Measurements from ENCODE around the gene PRDM11.

Gene PRDM11

GRCh38 chr11:45146072-45147016 is at the start of gene PRDM11:
PRDM11 (plus strand) TSS chr11:45146639; CDS start chr11:45181767, 35,128 bp downstream.
- Histone ChIP-seq H3K9me3 (ENCODE audit: control insufficient read depth, insufficient read depth, low read length) (no peaks in the 10 kb centered on the region), H3K27ac (ENCODE audit: low read length) (no peak within 1 kb of the TSS), H3K4me3 (ENCODE audit: low read length) (peak within 1 kb of the TSS; percentile 55; the same call in 1 of the 2 replicates), H3K27me3 (ENCODE audit: control insufficient read depth, insufficient read depth, low read length) (peaks cover 3% of the 10 kb centered on the region; the same call in 1 of the 2 replicates), H3K36me3 (ENCODE audit: control insufficient read depth, insufficient read depth, low read length) (no peaks in the 10 kb centered on the region), H3K4me1 (ENCODE audit: control insufficient read depth, insufficient read depth, low read length) (peaks cover 3% of the 10 kb centered on the region; the same call in 1 of the 2 replicates)
- no CpG with 5 or more reads among the region's 93 CpGs for whole genome bisulfite sequencing (ENCODE audit: insufficient coverage, insufficient read length)
- DNase-seq (ENCODE audit: low read depth, low spot score) = no peak

- peak; percentile 71 for DNase-seq (ENCODE audit: low read depth, low spot score)
- Histone ChIP-seq H3K27ac (ENCODE audit: low read length) (no peak overlapping the region), H3K4me1 (ENCODE audit: control insufficient read depth, insufficient read depth, low read length) (no peaks in the 10 kb centered on the region), H3K9me3 (ENCODE audit: control insufficient read depth, insufficient read depth, low read length) (no peaks in the 10 kb centered on the region), H3K27me3 (ENCODE audit: control insufficient read depth, insufficient read depth, low read length) (no peaks in the 10 kb centered on the region), H3K36me3 (ENCODE audit: control insufficient read depth, insufficient read depth, low read length) (no peaks in the 10 kb centered on the region), H3K4me3 (ENCODE audit: low read length) (no peak overlapping the region)
- no CpG with 5 or more reads among the region's 10 CpGs for WGBS (ENCODE audit: insufficient coverage, insufficient read length)
Observed at GRCh38 chr11:45097721-45098493, 48.5 kb upstream of the PRDM11 start.

DNA sequence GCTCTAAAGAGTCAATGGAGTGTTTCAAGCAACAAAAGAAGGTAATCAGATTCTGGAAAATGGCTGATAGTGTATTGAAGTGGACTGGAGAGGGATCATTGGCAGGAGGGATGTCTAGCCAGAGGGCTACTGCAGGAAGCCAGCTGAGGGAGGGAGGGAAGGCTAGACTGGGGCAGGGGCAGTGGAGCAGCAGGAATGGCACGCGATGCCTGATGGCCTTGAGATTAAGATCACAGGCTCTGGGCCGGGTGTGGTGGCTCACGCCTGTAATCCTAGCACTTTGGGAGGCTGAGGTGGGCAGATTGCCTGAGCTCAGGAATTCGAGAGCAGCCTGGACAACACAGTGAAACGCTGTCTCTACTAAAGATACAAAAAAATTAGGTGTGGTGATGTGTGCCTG is 47.5 kb upstream of the PRDM11 start:
- Histone ChIP-seq H3K9me3 (ENCODE audit: control insufficient read depth, insufficient read depth, low read length) (no peaks in the 10 kb centered on the region), H3K27me3 (ENCODE audit: control insufficient read depth, insufficient read depth, low read length) (no peaks in the 10 kb centered on the region), H3K27ac (ENCODE audit: low read length) (no peak overlapping the region), H3K4me1 (ENCODE audit: control insufficient read depth, insufficient read depth, low read length) (no peaks in the 10 kb centered on the region), H3K4me3 (ENCODE audit: low read length) (no peak overlapping the region), H3K36me3 (ENCODE audit: control insufficient read depth, insufficient read depth, low read length) (no peaks in the 10 kb centered on the region)
- DNase-seq (ENCODE audit: low read depth, low spot score) = no peak
- no CpG with 5 or more reads among the region's 6 CpGs for WGBS (ENCODE audit: insufficient coverage, insufficient read length)

- WGBS (ENCODE audit: insufficient coverage, insufficient read length) = no CpG with 5 or more reads among the region's 2 CpGs
Observed at GRCh38 chr11:45100339-45100738, 46.1 kb upstream of the PRDM11 start.

DNA sequence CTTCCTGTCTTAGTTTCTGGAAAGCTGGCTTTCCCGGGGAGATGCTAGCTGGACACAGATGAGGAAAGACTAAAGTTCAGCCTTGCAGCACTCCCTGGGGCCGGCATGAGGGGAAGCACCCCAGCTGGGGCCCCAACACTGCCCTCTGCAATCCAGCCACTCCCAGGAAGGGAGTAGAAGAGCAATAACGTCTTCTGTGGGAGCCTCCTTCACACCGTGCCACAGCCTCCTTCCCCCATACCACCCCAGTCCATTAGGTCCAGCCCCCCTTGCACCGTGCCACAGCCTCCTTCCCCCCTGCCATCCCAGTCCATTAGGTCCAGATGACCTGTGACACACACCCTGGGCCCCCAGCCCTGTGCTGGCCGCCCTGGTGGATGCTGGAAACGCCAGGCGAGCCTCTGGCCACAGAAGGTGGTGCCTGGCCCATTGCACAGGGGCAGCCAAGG is 44.1 kb upstream of the PRDM11 start:
- Histone ChIP-seq H3K4me1 (ENCODE audit: control insufficient read depth, insufficient read depth, low read length) (no peaks in the 10 kb centered on the region), H3K27ac (ENCODE audit: low read length) (no peak overlapping the region), H3K27me3 (ENCODE audit: control insufficient read depth, insufficient read depth, low read length) (no peaks in the 10 kb centered on the region), H3K9me3 (ENCODE audit: control insufficient read depth, insufficient read depth, low read length) (no peaks in the 10 kb centered on the region), H3K36me3 (ENCODE audit: control insufficient read depth, insufficient read depth, low read length) (no peaks in the 10 kb centered on the region), H3K4me3 (ENCODE audit: low read length) (no peak overlapping the region)
- no CpG with 5 or more reads among the region's 8 CpGs for WGBS (ENCODE audit: insufficient coverage, insufficient read length)
- no peak for DNase-seq (ENCODE audit: low read depth, low spot score)

More at GRCh38 chr11:45100339-45100738, 46.1 kb upstream of the PRDM11 start:
- H3K9me3 ChIP-seq (ENCODE audit: control insufficient read depth, insufficient read depth, low read length) = no peaks in the 10 kb centered on the region
- no peaks in the 10 kb centered on the region for H3K27me3 ChIP-seq (ENCODE audit: control insufficient read depth, insufficient read depth, low read length)
- no peaks in the 10 kb centered on the region for H3K4me1 ChIP-seq (ENCODE audit: control insufficient read depth, insufficient read depth, low read length)
- no peak overlapping the region for H3K4me3 ChIP-seq (ENCODE audit: low read length)
- H3K36me3 ChIP-seq (ENCODE audit: control insufficient read depth, insufficient read depth, low read length) = no peaks in the 10 kb centered on the region
- H3K27ac ChIP-seq (ENCODE audit: low read length) = no peak overlapping the region
- DNase-seq (ENCODE audit: low read depth, low spot score) = no peak

DNA sequence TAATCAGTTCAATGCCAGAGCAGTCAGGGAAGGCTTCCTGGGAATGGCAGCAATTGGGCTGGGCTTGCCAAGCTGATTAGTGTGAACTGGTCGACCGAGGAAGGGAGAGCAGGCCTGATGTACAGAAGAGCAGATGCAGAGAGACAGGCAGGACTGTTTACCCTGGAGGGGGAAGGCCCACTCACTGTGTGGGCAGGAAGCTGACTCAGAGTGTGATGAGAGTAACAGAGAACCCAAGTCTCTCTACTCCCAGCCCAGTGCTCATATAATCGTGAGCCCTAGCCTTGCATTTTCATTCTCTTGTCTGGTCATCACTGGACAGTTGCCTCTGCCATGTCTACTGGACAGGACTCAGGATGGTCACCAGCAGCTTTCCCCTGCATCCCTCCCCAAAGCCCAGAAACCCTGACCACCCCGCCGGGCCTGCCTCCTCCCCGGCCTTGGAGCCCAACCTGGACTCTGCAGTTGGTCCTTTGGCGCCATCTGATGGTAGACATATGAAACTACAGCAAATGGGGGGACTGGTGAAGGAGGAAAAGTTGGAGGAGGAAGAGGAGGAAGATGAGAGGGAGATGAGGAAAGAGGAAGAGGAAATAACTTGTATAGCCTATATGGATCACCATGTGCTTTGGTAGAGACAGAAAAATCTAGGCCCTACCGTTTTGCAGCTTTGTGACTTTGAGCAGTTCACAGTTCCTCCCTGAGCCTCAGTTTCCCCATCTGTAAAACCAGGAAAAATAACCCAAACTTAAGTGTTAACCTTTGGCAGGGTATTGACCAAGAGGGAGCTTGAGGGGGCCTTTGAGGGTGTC is 43.4 kb upstream of the PRDM11 start:
- Histone ChIP-seq H3K4me3 (ENCODE audit: low read length) (no peak overlapping the region), H3K4me1 (ENCODE audit: control insufficient read depth, insufficient read depth, low read length) (no peaks in the 10 kb centered on the region), H3K9me3 (ENCODE audit: control insufficient read depth, insufficient read depth, low read length) (no peaks in the 10 kb centered on the region), H3K27me3 (ENCODE audit: control insufficient read depth, insufficient read depth, low read length) (no peaks in the 10 kb centered on the region), H3K36me3 (ENCODE audit: control insufficient read depth, insufficient read depth, low read length) (no peaks in the 10 kb centered on the region), H3K27ac (ENCODE audit: low read length) (no peak overlapping the region)
- WGBS (ENCODE audit: insufficient coverage, insufficient read length) = no CpG with 5 or more reads among the region's 8 CpGs
- DNase-seq (ENCODE audit: low read depth, low spot score) = peak; percentile 77

- no peak overlapping the region for H3K4me3 ChIP-seq (ENCODE audit: low read length)
- no peaks in the 10 kb centered on the region for H3K4me1 ChIP-seq (ENCODE audit: control insufficient read depth, insufficient read depth, low read length)
- H3K27ac ChIP-seq (ENCODE audit: low read length) = no peak overlapping the region
- no peaks in the 10 kb centered on the region for H3K36me3 ChIP-seq (ENCODE audit: control insufficient read depth, insufficient read depth, low read length)
- no peaks in the 10 kb centered on the region for H3K9me3 ChIP-seq (ENCODE audit: control insufficient read depth, insufficient read depth, low read length)
- no peak for DNase-seq (ENCODE audit: low read depth, low spot score)
- H3K27me3 ChIP-seq (ENCODE audit: control insufficient read depth, insufficient read depth, low read length) = no peaks in the 10 kb centered on the region
- no CpG with 5 or more reads among the region's 6 CpGs for WGBS (ENCODE audit: insufficient coverage, insufficient read length)
Observed at GRCh38 chr11:45104006-45104789, 42.2 kb upstream of the PRDM11 start.

DNA sequence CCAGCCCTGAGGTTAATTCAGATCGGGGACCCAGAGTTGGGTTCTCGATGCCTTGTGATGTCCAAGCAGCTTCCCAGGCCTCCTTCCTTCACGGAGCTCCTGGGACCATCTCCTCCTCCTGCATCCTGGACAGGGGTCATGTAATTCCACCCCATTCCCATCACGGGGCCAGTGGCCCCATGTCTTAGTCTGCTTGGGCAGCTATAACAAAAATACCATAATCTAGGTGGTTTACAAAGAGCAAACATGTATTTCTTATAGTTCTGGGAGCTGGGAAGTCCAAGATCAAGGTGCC is 41.7 kb upstream of the PRDM11 start:
- Histone ChIP-seq H3K36me3 (ENCODE audit: control insufficient read depth, insufficient read depth, low read length) (no peaks in the 10 kb centered on the region), H3K27ac (ENCODE audit: low read length) (no peak overlapping the region), H3K9me3 (ENCODE audit: control insufficient read depth, insufficient read depth, low read length) (no peaks in the 10 kb centered on the region), H3K4me1 (ENCODE audit: control insufficient read depth, insufficient read depth, low read length) (no peaks in the 10 kb centered on the region), H3K27me3 (ENCODE audit: control insufficient read depth, insufficient read depth, low read length) (no peaks in the 10 kb centered on the region), H3K4me3 (ENCODE audit: low read length) (no peak overlapping the region)
- no CpG with 5 or more reads among the region's 4 CpGs for WGBS (ENCODE audit: insufficient coverage, insufficient read length)
- DNase-seq (ENCODE audit: low read depth, low spot score) = no peak

GRCh38 chr11:45105233-45105983 is 41.0 kb upstream of the PRDM11 start:
- DNase-seq (ENCODE audit: low read depth, low spot score) = peak; percentile 63

More at GRCh38 chr11:45105233-45105983, 41.0 kb upstream of the PRDM11 start:
- H3K27me3 ChIP-seq (ENCODE audit: control insufficient read depth, insufficient read depth, low read length) = no peaks in the 10 kb centered on the region
- H3K27ac ChIP-seq (ENCODE audit: low read length) = no peak overlapping the region
- H3K9me3 ChIP-seq (ENCODE audit: control insufficient read depth, insufficient read depth, low read length) = no peaks in the 10 kb centered on the region
- WGBS (ENCODE audit: insufficient coverage, insufficient read length) = no CpG with 5 or more reads among the region's 7 CpGs
- no peaks in the 10 kb centered on the region for H3K4me1 ChIP-seq (ENCODE audit: control insufficient read depth, insufficient read depth, low read length)
- no peak overlapping the region for H3K4me3 ChIP-seq (ENCODE audit: low read length)
- H3K36me3 ChIP-seq (ENCODE audit: control insufficient read depth, insufficient read depth, low read length) = no peaks in the 10 kb centered on the region
